ENCODE data around the gene STX12.

DNA sequence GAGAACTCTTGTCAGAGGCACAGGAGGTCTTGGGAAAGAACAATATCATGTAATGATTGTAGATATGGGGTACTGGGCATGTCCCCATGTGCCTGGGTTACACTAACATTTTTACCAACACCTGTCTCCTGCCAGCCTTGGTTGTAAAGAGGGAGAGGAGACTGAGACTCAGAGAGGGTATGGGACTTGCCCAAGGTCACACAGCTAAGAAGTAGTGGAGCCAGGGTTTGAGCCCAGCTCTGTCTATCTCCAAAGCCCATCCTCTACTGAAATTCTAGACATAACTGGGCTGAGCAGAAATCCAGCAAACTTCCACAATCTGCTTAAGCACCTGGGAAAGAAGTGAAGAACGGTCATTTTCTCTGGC, 96.7 kb downstream of the STX12 start:
- TF ChIP-seq CTCF (IDR thresholded peaks at IDR 0.05) (no peak), EZH2 (IDR thresholded peaks at IDR 0.05) (no peak)
